NB4 (cell line): Measurements from ENCODE around the gene FAM163B.

Experiments used
- POLR2A ChIP-seq: IDR thresholded peaks from 2 replicates; pipeline ENCODE4 v1.6.1; 2011; ENCODE audit warnings: mild to moderate bottlenecking; ENCODE audit not compliant: insufficient read length; ENCODE audit errors: extremely low read depth
- TF ChIP-seq, protein P1 (sequence below): IDR thresholded peaks from one replicate; pipeline ENCODE4 v1.5.1; 2012; ENCODE audit warnings: low read depth, low read length

DNA sequence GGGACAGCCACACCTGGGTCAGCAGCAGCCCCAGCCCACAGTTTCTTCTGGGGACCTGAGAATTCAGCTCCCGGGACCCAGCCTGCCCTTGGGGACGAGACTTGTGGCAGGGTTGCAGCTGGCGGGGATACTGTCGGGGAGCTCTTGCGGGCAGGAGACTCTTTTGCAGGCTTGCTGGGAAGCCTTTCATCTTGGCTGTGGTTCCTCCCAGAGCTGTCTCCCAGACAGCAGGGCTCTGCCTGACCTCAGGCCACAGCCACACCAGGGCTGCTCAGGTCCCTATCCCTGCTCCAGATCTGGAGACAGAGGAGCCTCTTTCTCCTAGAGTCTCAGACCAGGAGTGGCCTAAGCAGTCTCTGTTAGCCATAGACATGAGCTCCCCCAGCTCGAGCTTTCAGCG is 79.7 kb downstream of the FAM163B start:
- TF ChIP-seq, protein P1, sequence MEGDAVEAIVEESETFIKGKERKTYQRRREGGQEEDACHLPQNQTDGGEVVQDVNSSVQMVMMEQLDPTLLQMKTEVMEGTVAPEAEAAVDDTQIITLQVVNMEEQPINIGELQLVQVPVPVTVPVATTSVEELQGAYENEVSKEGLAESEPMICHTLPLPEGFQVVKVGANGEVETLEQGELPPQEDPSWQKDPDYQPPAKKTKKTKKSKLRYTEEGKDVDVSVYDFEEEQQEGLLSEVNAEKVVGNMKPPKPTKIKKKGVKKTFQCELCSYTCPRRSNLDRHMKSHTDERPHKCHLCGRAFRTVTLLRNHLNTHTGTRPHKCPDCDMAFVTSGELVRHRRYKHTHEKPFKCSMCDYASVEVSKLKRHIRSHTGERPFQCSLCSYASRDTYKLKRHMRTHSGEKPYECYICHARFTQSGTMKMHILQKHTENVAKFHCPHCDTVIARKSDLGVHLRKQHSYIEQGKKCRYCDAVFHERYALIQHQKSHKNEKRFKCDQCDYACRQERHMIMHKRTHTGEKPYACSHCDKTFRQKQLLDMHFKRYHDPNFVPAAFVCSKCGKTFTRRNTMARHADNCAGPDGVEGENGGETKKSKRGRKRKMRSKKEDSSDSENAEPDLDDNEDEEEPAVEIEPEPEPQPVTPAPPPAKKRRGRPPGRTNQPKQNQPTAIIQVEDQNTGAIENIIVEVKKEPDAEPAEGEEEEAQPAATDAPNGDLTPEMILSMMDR: no peak
- no peak for TF ChIP-seq POLR2A
